NCI-H1048 (cell line): ENCODE measurements around the gene BRMS1.
"Not testable (repeated sequence)": the region's sequence is repeated elsewhere in the genome, so short reads cannot be mapped to it uniquely, and the experiment has no call there.

Source experiments
- DNase-seq: peaks from one replicate; lab custom pipeline; 2025; lab: John Stamatoyannopoulos, UW

BRMS1 gene

DNA sequence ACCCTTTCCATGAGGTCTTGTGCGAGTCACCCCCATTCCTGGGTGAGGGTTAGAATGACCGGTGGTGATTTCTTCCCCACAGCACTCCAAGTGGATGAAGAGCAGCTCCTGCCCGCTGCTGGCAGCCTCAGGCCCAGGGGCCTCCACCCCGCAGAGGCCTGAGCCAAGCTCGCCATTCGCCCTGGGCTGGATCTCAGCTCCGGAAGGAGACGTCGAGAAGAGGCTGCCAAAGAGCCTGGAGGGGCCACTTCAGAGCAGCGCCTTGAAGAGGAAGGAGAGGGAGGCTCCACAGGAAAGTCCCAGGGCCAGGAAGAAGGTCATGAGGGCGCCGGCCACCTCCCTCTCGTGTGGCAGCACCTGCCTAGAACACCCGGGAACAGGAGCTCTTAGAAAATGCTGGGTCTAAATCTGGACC is 18.3 kb upstream of the BRMS1 start:
- DNase-seq, result no peak

DNA sequence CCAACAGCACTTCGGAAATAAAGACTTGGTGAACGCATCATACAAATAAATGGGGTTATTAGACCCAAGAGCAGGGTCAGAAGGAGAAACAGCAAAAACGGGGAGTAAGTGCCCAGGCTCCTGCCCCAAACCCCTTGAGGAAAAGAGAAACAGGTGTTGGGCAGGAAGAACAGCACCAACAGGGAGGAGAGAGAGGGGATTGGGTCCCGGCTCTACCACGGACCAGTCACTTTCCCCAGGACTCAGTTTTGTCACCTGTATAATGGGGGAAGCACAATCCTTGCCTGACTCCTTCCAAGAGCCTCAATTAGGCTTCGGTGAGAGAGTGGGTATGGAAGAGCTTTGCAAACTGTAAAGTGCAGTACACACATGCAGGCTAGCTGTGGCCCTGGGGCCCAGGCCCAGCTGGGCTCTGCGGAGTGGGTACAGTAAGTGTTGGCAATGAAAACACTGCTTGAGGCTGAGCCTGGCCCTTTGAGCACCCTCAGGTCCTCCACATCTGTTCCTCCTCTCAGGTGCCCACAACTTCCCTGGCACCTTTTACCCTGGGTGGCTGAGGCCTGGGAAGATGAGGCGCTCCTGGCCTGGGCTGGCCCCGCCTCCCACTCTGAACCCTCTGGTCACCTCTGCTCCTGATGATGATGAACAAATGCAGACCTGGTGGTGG is 17.7 kb upstream of the BRMS1 start:
- no peak for DNase-seq

DNA sequence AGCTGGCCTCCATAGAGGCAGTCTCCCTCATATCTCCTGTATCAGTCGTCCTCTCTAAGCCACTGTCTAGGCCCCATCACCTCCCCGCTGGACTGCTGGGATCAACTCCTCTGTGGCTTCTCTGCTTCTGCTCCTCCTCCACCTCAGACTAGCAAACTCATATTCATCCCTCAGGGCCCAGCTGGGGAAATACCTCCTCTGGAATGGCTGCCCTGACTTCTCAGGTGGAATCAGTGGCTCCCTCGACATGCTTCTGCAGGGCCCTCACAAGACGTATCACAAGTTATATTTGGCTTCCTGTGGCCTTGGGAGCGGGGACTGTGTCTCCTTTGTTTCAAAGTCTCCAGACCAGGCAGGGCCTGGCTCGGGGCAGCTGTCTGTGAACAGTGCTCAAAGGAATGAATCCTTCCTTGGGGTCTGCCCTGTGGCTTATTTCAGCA is 16.6 kb upstream of the BRMS1 start:
- DNase-seq, result no peak

DNA sequence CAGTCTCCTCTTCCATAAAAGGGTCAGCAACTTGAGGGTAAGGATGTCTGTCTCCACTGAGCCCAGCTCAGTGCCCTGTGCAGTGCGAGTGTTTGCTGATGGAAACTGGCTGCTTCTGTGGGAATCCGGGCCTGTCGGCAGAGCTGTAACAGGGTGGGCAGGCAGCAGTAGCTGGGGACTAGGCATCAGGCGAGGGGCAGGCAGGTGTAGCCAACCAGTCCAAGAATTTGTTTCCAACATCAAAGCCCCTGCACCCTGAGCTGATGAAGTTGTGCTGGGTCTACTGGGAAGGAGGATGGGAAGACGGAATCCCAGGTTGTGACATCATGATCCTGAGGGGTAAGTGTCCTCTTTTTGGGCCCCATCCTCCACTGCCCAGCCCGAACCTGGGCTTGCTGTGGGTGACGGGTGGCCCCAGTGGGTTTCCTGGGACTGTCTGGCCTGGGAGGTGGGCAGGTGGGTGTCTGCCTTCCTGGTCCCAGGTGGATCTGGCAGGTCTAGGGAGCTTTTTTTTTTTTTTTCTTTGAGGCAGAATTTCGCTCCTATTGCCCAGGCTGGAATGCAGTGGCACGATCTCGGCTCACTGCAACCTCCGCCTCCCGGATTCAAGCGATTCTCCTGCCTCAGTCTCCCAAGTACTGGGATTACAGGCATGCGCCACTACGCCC is 15.6 kb upstream of the BRMS1 start:
- DNase-seq, result no peak

DNA sequence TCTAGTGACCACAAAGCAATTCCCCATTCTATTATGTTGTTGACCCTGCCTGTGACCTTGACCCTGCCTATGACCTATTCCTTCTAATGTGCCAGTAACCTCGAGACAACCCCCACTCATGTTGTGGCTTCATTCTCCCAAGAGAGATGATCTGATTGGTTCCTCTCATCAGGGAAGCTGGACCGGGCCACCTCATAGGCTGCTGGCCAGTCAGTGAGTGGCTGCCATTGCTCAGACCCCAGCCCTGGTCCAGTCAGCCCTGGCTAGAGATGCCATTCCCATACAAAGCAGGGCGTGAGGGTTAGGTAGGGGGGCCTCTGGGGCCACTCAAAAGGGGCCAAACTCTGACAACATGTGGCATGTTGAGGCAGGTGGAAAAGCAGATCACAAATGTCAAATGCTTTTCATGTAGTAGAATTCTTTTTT is 14.8 kb upstream of the BRMS1 start:
- DNase-seq, result no peak

DNA sequence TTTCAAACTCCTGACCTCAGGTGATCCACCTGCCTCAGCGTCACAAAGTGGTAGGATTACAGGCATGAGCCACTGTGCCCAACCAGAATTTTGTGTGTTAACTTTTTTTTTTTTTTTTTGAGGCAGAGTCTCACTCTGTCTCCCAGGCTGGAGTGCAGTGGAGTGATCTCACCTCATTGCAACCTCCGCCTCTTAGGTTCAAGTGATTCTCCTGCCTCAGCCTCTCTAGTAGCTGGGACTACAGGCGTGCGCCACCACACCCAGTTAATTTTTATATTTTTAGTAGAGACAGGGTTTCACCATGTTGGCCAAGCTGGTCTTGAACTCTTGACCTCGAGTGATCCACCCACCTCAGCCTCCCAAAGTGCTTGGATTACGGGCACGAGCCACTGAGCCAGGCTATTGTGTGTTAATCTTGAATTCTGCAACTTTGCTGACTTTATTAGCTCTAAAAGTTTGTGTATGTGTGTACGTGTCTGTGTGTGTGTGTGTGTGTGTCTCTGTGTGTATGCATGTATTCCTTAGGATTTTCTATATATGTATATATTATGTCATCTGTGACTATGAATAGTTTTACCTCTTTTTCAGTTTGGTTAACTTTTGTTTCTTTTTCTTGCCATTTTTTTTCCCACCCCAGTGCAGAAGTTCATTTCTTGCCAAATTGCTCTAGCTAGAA is 5.8 kb upstream of the BRMS1 start:
- not testable (repeated sequence) for DNase-seq

DNA sequence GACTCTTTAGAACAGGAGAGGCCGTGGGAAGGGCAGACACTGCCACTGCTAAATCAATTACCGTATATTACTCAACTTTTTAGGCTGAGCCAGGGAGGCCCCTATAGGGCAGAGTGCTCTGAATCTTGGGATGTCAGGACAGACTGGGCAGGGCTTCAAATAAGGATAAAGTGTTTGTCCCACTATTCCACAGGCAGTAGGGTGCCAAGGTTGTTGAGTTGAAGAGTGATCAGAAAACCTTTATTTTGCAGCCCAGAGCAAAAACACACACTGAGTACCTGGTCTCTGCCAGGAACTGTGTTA is 4.1 kb upstream of the BRMS1 start:
- no peak for DNase-seq

DNA sequence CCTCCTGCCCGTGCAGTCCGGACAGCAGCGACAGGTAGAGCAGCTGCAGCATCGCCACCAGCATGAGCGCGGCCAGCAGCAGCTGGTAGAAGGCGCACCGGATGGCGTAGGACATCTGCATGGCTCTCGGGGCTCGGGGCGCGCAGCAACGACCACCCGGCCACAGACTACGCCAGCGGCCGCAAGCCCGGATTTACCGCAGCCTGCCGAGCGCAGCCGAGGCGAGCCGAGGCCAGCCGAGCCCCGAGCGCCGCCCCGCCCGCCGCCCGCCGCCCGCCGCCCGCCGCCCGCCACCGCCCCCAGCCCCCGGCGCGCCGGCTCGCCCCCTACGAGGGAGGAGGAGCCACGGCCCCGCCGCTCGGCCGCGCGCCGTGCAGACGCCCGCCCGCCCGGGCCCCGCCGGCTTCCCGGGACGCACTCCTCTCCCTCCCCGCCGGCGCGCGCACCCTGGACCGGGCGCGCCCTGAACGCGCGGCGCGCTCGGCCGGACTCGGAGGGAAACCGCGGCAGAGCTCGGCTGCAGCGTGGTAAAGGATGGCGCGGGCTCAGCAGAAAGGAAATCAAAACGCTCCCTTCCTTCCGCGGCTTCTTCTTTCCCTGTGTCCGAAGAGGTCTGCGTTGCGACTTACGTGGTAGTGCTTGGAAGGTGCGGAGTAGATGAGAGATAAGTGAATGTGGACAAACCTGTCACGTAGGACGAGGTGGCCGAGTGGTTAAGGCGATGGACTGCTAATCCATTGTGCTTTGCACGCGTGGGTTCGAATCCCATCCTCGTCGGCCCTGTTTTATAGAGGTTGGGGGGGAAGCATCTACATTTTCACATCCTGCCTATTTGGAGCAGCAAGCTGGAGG is 2.7 kb upstream of the BRMS1 start, which contains the start of gene B4GAT1:
Gene B4GAT1 (minus strand): TSS at position 205 of the 852 bp plus-strand sequence. CDS start 84 bp downstream, at position 121.
- peak; percentile 17 for DNase-seq

DNA sequence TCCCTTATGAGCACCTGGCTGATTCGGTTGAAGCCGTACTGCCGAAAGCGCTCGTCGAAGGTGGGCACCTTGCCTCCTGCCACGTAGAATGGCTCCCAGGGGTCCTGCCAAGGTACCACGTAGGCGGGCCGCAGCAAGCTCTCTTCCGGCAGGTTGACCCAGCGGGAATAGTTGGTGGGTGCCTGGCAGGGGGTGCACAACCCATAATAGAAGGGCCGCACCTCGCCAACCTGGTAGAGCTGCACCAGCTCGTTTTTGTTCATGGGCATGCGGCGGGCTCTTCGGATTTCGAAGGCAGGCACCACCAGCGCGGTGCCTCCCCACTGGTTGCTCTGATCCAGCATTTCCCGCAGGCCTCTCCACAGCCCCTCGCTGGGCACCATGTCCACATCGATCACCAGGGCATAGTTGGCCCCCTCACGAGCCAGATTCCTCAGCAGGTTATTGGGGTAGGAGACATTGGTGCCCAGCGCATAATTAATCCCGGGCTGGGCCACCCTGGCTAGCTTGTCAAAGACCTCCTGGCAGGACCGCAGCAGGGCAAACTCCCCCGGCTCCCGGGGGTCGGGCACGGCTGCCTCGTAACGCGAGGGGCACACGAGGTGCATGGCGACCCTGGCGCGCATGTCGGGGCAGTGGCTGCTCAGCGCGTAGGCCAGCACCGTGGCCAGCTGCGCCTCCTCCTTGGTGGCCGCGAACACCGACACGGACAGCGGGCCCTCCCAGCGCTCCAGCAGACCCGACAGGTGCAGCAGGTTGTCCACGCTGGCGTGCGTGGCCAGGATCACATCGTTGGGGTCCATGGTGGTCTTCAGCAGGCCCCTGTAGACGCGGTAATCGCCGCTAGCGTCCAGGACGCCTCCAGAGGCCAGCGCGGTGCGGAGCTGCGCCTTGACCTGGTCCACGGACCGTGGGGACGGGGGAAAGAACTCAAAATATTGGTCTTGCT is 1.8 kb upstream of the BRMS1 start:
- DNase-seq, result no peak

DNA sequence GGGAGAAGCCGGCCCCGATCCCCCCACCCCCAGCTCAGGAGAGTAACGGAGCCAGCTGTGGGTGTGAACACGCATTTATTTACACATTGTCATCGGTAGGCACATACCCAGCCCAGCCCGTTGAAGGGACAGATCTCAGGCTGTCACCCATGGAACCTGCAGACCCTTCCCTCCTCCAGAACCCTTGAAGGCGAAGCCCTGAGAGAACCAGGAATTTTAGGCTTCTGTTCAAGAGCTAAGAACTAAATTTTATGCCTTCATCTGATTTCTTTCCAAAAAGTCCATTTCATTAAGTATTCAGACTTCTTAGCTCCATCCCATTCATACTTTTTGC is 379 bp upstream of the BRMS1 start:
- DNase-seq, result no peak

DNA sequence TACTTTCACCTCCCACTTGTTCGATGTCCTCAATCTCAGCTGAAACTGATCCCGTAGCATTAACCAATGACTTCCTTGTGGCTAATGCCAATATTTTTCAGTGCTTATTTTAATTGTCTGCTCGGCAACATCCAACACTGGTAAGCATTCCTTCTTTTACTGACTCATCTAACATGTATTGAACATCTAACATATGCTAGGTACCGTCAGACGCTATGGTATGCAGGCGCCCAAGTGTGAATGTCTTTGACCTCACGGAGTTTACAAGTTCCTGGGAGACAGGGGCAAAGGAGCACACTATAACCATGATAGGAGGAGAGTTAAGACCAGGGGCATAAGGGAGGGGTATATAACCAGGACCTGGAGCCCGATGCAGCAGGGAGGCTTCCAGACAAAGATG is 1.7 kb downstream of the BRMS1 start:
- no peak for DNase-seq

DNA sequence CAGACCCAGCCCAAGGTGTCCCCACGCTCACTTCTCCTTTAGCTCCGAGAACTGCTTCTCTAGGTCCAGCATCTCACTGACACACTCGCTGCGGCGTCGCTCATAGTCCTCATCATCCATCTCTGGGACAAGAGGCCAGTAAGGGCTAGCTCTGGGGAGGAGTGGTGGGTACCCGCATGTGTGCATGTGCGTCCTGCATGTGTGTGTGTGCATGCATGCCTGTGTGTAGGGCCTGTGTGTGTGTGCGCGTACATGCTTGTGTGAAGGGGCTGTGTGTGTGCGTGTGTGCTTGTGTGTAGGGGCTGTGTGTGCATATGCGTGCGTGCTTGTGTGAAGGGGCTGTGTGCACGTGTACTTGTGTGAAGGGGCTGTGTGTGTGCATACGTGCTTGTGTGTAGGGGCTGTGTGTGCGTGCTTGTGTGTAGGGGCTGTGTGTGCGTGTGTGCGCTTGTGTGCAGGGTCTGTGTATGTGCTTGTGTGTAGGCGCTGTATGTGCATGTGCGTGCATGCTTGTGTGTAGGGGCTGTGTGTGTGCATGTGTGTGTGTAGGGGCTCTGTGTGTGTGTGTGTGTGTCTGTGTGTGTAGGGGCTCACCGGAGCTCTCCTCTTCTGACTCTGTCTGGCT is 3.3 kb downstream of the BRMS1 start:
- DNase-seq, result no peak

DNA sequence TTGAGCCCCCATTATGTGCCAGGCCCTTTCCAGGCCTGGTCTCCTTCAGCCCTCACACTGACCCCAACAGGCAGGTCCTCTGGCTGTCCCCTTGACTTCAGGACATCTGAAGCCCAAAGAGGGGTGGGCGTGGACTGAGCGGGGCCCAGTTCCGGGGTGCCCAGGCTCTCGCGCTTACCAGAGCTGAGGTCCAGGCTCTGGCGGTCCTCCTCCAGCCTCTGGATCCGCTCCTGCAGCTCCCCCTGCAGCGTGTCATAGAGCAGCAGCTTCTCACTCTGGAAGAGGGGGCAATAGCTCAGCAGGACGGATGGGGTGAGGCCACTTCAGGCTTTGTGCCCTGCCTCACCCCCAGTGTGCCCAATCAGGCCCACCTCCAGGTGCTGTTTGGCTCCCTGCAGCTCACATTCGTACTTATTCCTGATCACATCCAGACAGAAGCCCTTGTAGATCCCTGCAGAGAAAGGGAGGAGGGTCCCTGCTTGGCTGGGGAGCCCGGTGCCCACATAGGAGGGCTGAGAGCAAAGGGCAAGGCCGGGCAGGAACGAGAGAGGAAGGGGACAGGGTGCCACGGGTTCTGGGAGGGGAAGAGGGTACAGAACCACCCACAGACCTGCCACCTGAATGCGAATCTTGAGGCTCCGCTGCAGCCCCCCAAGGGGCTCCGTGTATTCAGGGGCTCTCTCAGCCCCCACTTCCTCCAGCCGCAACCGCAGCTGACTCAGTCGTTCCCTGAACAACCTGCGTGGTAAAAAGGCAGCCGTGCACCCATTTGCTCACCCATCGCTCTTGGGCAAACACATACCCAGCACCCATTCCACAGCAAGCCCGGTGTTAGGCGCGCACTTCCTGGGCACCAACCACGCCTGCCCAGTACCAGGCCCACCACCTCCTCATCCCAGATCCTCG is 4.1 kb downstream of the BRMS1 start:
- DNase-seq, result no peak

DNA sequence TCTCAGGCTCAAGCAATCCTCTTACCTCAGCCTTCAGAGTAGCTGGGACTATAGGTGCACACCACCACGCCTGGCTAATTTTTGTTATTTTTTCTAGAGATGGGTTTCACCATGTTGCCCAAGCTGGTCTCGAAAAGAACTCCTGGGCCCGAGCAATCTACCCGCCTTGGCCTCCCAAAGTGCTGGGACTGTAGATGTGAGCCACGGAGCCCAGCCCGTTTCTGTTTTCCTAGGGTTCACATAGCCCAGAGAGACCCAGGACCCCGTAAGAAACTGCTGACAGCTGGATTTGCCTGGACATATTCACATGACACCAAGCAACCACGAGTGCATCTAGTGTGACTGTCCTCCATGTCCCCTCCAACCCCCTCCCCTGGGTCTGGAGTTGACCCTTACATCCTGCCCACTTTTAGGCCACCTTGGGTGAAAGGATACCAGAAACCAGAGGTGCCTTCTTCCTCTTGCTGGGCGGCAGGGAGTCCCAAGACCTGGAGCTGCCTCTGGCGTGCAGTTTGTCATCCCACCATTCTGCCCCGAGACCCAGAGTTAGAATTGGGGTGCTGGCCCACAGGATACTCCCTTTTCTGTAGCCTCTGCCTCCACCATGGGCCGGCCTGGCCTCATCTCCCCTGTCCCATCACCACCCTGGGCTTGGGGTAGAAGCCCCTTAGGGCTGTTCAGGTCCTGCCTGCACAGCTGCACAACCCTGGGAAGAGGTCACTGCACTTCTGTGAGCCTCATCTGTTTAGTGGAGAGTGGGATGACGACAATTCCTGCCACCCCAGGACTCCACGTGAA is 5.0 kb downstream of the BRMS1 start:
- no peak for DNase-seq

DNA sequence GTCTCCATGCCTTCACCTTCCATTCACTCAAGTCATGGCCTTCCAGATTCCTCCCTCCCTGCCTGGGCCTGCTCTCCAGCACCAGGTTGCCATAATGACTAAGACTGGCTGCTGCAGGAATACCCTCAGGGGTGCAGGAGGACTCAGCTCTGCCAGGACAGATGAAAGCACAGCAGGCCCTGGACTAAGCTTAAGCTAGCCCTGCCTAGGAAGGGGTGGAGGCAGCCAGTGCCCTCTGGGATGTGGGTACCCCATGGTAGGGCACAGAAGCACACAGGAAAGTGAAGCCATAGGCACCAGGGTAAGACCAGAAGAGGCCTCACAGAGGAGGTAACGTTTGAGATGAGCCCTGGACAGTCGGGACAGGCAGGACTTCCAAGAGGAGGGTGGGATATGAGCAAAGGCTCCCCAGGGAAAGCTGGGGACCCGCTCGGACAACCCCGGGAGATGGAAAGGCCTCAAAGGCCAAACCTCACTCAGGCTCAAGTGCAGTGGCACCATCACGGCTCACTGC is 5.7 kb downstream of the BRMS1 start:
- no peak for DNase-seq

DNA sequence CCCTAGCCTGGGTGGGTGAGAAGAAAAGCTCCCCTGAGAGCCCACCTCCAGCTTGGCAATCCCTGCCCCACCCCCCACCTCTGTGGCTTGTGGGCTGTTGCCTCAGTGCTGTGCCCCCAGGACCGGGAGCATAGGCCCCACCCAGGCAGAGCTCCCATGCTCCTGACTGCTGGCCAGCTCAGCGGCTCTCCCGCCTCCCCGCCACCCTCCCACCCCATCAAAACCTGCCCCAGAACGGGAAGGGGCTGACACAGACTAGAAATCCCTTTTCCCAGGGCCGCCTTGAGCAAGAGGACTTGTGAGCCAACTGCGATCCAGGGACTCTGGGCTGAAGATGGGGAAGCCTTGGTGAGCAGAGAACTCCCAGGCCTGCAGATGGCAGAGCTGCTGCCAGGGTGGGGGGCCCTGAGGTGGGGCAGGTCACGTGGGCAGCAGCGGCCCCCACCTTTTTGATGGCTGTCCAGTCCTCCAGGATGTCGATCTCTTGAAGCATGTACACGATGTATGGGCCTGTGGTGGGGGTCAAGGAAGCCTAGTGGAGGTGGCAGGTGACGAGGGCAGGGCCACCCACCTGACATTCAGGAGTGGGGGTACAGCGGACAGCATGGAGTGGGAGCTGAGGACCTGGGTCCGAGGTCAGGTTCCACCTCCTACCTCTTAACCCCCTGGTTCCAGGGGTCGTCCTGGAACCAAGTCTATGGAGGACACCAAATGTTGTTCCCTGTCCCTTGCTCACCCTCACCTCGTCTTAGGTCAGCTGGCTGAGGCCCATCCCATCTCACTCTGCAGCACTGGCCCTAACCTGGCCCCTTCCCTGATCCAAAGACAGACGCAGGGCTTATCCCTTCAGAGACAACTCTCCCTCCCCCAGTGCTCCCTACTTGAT is 6.4 kb downstream of the BRMS1 start:
- DNase-seq, result no peak

DNA sequence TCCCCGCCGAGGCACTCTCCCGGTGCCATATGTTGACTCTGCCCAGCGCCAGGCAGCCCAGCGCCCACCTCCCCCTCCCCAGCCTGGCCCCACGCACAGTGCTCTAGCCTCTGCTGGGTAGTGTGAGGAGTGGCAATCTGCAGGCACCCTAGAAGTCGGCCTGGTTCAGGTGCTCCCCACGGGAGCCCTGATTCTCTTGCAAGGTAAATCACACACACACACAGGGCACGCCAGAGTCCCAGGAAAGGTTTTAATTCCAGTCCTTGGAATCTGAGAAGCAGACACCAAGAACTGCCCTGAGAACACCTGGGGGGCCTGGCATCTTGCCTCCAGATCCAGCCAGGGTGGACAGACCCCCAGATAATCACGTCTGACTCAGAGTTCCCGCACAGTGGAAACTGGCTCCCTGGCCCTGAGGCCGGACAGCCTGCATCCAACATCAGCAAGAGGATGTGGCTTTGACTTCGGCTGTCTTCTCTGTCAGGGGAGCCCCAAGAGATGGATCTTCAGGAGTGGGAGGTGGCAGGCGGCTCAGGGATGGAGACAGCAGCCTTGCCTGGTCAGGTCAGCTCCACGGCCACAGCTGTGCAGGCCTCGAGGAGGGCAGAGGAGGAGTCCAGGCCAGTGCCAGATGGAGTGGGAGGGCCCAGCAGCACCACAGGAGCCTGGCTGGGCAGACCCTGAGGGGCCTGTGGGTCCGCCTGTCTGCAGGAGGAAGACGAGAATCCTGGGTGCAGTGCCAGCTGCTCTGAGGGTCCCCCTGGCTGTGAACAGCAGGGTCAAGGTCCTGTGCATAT is 7.6 kb downstream of the BRMS1 start:
- DNase-seq, result no peak
